Testis (tissue), 2 donors: ENCODE results near the gene SLC9C1.

Experiments used
- CTCF ChIP-seq, 3 experiments: fragments of 450-650 bp in 2 of 3; fragments of 200-600 bp in 1 of 3; sonication (generic) in 1 of 3; IDR thresholded peaks; one replicate each; pipeline ENCODE4 v1.5.1; 2016 to 2019; ENCODE audit warnings: antibody characterized with exemption in 3 of 3, mild to moderate bottlenecking in 2 of 3, moderate library complexity in 1 of 3
- POLR2A ChIP-seq: fragments of 450-650 bp; IDR thresholded peaks from one replicate; pipeline ENCODE4 v1.6.1; 2017; ENCODE audit warnings: antibody characterized with exemption, mild to moderate bottlenecking, moderate library complexity

GRCh38 chr3:112253301-112253971 is 40.6 kb downstream of the SLC9C1 start:
- no peak for TF ChIP-seq CTCF (IDR thresholded peaks at IDR 0.05)
- no peak for TF ChIP-seq POLR2A
